ENCODE measurements around the gene SUCNR1.

DNA sequence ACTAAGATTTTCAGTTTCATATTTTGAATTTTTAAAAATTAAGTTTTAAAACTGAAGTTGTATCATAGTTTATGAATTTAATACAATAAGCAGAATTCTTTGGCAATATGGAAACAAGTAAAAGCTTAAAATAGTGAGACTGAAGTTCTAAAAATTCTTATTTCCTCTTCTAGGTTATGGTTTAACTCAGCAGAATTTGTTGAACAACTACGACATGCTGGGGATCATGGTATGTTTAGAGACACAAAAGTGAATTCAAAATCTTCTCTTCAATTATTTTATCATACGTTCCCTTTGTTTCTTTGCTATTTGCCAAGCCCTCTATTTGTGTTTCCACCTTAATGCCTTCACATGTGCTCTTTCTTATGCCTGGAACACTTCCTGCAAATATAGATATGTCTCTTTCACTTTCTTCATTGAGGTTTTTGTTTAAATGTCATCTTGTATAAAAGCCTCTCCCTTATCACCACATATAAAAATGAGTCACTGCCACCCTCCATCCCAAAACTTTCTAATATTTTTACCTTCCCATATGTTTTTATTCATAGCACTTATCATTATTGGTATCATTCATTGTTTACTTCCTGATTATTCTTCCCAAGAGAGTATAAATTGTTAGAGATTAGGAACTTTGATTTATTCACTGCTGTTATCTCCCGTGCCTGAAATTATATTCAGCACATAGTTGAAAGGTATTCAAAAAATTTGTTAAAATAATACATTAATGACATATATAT, 6.4 kb downstream of the SUCNR1 start:
- no peak for TF ChIP-seq CEBPB (IDR thresholded peaks at IDR 0.05; ENCODE audit: borderline replicate concordance, low read depth, low read length)
- no peak for TF ChIP-seq HOXA3 (CRISPR knock-in tag; IDR thresholded peaks at IDR 0.05)
- no peak for TF ChIP-seq SATB2 (CRISPR knock-in tag; IDR thresholded peaks at IDR 0.05)
- TF ChIP-seq, protein P1, sequence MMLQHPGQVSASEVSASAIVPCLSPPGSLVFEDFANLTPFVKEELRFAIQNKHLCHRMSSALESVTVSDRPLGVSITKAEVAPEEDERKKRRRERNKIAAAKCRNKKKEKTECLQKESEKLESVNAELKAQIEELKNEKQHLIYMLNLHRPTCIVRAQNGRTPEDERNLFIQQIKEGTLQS (CRISPR knock-in tag; IDR thresholded peaks at IDR 0.05), result no peak
- no peak for TF ChIP-seq ZNF234 (CRISPR knock-in tag; conservative IDR thresholded peaks at IDR 0.05)
- TF ChIP-seq SNRNP70 (IDR thresholded peaks at IDR 0.05; ENCODE audit: low read depth, low read length), result no peak
- TF ChIP-seq, protein P2, sequence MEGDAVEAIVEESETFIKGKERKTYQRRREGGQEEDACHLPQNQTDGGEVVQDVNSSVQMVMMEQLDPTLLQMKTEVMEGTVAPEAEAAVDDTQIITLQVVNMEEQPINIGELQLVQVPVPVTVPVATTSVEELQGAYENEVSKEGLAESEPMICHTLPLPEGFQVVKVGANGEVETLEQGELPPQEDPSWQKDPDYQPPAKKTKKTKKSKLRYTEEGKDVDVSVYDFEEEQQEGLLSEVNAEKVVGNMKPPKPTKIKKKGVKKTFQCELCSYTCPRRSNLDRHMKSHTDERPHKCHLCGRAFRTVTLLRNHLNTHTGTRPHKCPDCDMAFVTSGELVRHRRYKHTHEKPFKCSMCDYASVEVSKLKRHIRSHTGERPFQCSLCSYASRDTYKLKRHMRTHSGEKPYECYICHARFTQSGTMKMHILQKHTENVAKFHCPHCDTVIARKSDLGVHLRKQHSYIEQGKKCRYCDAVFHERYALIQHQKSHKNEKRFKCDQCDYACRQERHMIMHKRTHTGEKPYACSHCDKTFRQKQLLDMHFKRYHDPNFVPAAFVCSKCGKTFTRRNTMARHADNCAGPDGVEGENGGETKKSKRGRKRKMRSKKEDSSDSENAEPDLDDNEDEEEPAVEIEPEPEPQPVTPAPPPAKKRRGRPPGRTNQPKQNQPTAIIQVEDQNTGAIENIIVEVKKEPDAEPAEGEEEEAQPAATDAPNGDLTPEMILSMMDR (CRISPR knock-in tag; IDR thresholded peaks at IDR 0.05), result no peak
- no peak for TF ChIP-seq TCF7L2 (IDR thresholded peaks at IDR 0.05; ENCODE audit: low read depth, low read length)
